B cell (primary cell): ENCODE results near the gene LMNTD1.

Experiments
- CTCF ChIP-seq: fragments of 200-600 bp; IDR thresholded peaks from one replicate; pipeline ENCODE4 v1.8.0; 2022; ENCODE audit warnings: antibody characterized with exemption, mild to moderate bottlenecking
- EZH2 ChIP-seq: IDR thresholded peaks from 2 replicates; pipeline ENCODE4 v1.6.1; 2012; ENCODE audit warnings: borderline replicate concordance, low read depth, mild to moderate bottlenecking, moderate library complexity, low read length; ENCODE audit not compliant: insufficient read depth, poor library complexity, severe bottlenecking

DNA sequence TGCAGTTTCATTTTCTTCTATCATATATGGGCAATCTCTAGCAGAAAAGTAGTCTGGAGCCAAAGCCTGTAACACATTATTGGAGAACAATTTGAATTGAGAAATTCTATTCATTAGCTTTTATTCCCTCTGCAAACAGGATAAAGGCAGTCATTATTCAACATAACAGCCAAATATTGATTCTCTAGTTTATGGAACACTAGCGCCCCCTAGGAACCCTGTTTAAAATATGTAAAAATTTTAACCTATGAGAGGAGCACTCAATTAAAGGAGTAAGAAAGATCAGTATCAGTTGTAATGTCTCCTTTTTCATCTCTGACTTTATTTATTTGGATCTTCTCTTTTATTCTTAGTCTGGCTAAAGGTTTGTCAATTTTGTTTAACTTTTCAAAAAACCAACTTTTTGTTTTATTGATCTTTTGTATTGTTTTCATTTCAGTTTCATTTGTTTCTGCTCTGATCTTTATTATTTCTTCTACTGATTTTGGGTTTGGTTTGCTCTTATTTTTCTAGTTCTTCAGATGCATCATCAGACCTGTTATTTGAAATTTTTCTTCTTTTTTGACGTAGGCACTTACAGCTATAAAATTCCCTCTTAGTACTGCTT, 4.8 kb upstream of the LMNTD1 start:
- TF ChIP-seq CTCF: peak; percentile 14
- TF ChIP-seq EZH2: no peak
